H1 (cell line): Measurements from ENCODE around the gene FCRLA. TPM values are rescaled to one million over a fixed set of nuclear protein-coding genes. Genes with fewer than 3 reads are reported as not detected.
"Not testable (repeated sequence)": the region's sequence is repeated elsewhere in the genome, so short reads cannot be mapped to it uniquely, and the experiment has no call there.

Source experiments
- CTCF ChIA-PET: fragments of 300-600 bp; sonication (Branson Sonifier 250); formaldehyde crosslinking; loops from one replicate; lab custom pipeline; 2021; ENCODE audit not compliant: partially characterized antibody; lab: Charles Lee
- POLR2A ChIA-PET: fragments of 300-600 bp; sonication (Branson Sonifier 250); formaldehyde crosslinking; loops from one replicate; lab custom pipeline; 2021; ENCODE audit warnings: inconsistent platforms; ENCODE audit not compliant: partially characterized antibody; lab: Charles Lee
- DNase-seq, 2 experiments: peaks; one replicate each; pipeline versions ENCODE4 v3.0.0 to v3.0.0-alpha.2; 2010 to 2022; ENCODE audit warnings: low spot score in 2 of 2, low read depth in 1 of 2, mixed read lengths in 1 of 2
- FAIRE-seq: peaks from 2 replicates; lab custom pipeline; 2011; peaks lifted over from hg19 to GRCh38; lab: Jason Lieb, UNC
- H2AFZ ChIP-seq: 2 replicates; pipeline ENCODE4 v1.8.1; 2012; ENCODE audit warnings: low read length, inconsistent platforms
- H2AK5ac ChIP-seq: 2 replicates; pipeline ENCODE4 v1.6.1; 2013; ENCODE audit warnings: low read depth, low read length
- H2BK120ac ChIP-seq: replicated peaks from 2 replicates; pipeline ENCODE3; 2013; ENCODE audit warnings: low read depth, low read length, inconsistent platforms
- H2BK12ac ChIP-seq: 2 replicates; pipeline ENCODE4 v1.6.1; 2013; ENCODE audit warnings: low read depth, low read length
- H2BK15ac ChIP-seq: 2 replicates; pipeline ENCODE4 v1.6.1; 2013; ENCODE audit warnings: low read length
- H2BK20ac ChIP-seq: 2 replicates; pipeline ENCODE4 v1.6.1; 2013; ENCODE audit warnings: low read length
- H2BK5ac ChIP-seq: 2 replicates; pipeline ENCODE4 v1.6.1; 2013; ENCODE audit warnings: low read depth, low read length
- H3K14ac ChIP-seq: 2 replicates; pipeline ENCODE4 v1.6.1; 2013; ENCODE audit warnings: inconsistent platforms; ENCODE audit not compliant: insufficient read length
- H3K18ac ChIP-seq: 2 replicates; pipeline ENCODE4 v1.6.1; 2013; ENCODE audit warnings: low read length; ENCODE audit errors: extremely low read depth
- H3K23ac ChIP-seq: 2 replicates; pipeline ENCODE4 v1.6.1; 2013; ENCODE audit warnings: inconsistent platforms; ENCODE audit not compliant: insufficient read length
- H3K23me2 ChIP-seq: 2 replicates; pipeline ENCODE4 v1.6.1; 2013; ENCODE audit warnings: low read depth, low read length
- H3K27ac ChIP-seq: 2 replicates; pipeline ENCODE4 v1.6.1; 2011; ENCODE audit warnings: low read depth, low read length, inconsistent platforms
- H3K27me3 ChIP-seq, 4 experiments: replicated peaks in 1 of 4; 1 replicate in 1 of 4; 2 replicates in 3 of 4; pipeline versions ENCODE4 v1.6.1 to v1.8.1; 2011 to 2013; ENCODE audit warnings: low read length in 3 of 4, mild to moderate bottlenecking in 3 of 4, inconsistent platforms in 2 of 4, mixed read lengths in 2 of 4, moderate library complexity in 1 of 4; ENCODE audit not compliant: control insufficient read depth in 3 of 4, insufficient read depth in 3 of 4; ENCODE audit errors: extremely low read depth in 1 of 4
- H3K36me3 ChIP-seq, 4 experiments: 2 replicates each; pipeline versions ENCODE4 v1.6.1 to v1.8.1; 2011 to 2013; ENCODE audit warnings: mild to moderate bottlenecking in 4 of 4, low read length in 3 of 4, moderate library complexity in 2 of 4, control low read depth in 1 of 4, inconsistent platforms in 1 of 4; ENCODE audit not compliant: insufficient read depth in 4 of 4, control insufficient read depth in 2 of 4
- H3K4ac ChIP-seq: replicated peaks from 2 replicates; pipeline ENCODE3; 2013; ENCODE audit warnings: low read length, low read depth, mixed read lengths, inconsistent platforms; ENCODE audit not compliant: insufficient read length
- H3K4me1 ChIP-seq, 4 experiments: replicated peaks in 1 of 4; 1 replicate in 1 of 4; 2 replicates in 3 of 4; pipeline versions ENCODE4 v1.6.1 to v1.8.1; 2011 to 2013; ENCODE audit warnings: low read length in 3 of 4, inconsistent platforms in 2 of 4, mixed read lengths in 1 of 4; ENCODE audit not compliant: insufficient read depth in 4 of 4, control insufficient read depth in 3 of 4
- H3K4me2 ChIP-seq, 2 experiments: 2 replicates each; pipeline versions ENCODE4 v1.6.1 to v1.8.1; 2011 to 2013; ENCODE audit warnings: low read depth in 2 of 2, low read length in 2 of 2, control low read depth in 1 of 2, inconsistent platforms in 1 of 2, mild to moderate bottlenecking in 1 of 2; ENCODE audit not compliant: insufficient read depth in 1 of 2
- H3K4me3 ChIP-seq, 4 experiments: fragments of 200-600, 300-600 bp in 1 of 4; sonication (generic), shearing (Covaris generic), sonication (Bioruptor Twin) in 1 of 4; 2 replicates each; pipeline versions ENCODE4 v1.5.1 to v1.8.1; 2011 to 2016; ENCODE audit warnings: low read length in 4 of 4, low read depth in 3 of 4, control low read depth in 2 of 4, inconsistent platforms in 2 of 4, mild to moderate bottlenecking in 2 of 4, mixed read lengths in 1 of 4, moderate library complexity in 1 of 4; ENCODE audit not compliant: insufficient read depth in 2 of 4; ENCODE audit errors: extremely low read depth in 1 of 4
- H3K56ac ChIP-seq: replicated peaks from 2 replicates; pipeline ENCODE3; 2013; ENCODE audit warnings: low read depth, mild to moderate bottlenecking, mixed read lengths, low read length, inconsistent platforms; ENCODE audit not compliant: insufficient read length
- H3K79me1 ChIP-seq: 2 replicates; pipeline ENCODE4 v1.6.1; 2013; ENCODE audit warnings: low read depth, low read length, control low read depth
- H3K79me2 ChIP-seq, 2 experiments: 2 replicates each; pipeline versions ENCODE4 v1.6.1 to v1.8.1; 2012 to 2013; ENCODE audit warnings: low read length in 2 of 2, mild to moderate bottlenecking in 2 of 2, inconsistent platforms in 1 of 2; ENCODE audit not compliant: insufficient read depth in 2 of 2, control insufficient read depth in 1 of 2
- H3K9ac ChIP-seq, 4 experiments: replicated peaks in 1 of 4; 1 replicate in 1 of 4; 2 replicates in 3 of 4; pipeline versions ENCODE4 v1.6.1 to v1.8.1; 2011 to 2013; ENCODE audit warnings: low read depth in 3 of 4, low read length in 3 of 4, control low read depth in 2 of 4, mild to moderate bottlenecking in 2 of 4, moderate library complexity in 2 of 4, inconsistent platforms in 1 of 4; ENCODE audit errors: extremely low read depth in 1 of 4
- H3K9me3 ChIP-seq, 2 experiments: 2 replicates each; pipeline versions ENCODE4 v1.6.1 to v1.8.1; 2012 to 2013; ENCODE audit warnings: mild to moderate bottlenecking in 2 of 2, moderate library complexity in 2 of 2, control low read depth in 1 of 2, inconsistent platforms in 1 of 2, low read depth in 1 of 2, low read length in 1 of 2, mixed read lengths in 1 of 2; ENCODE audit not compliant: insufficient read depth in 2 of 2
- H4K20me1 ChIP-seq, 2 experiments: replicated peaks in 1 of 2; 2 replicates each; pipeline versions ENCODE3 to v1.8.1; 2011 to 2013; ENCODE audit warnings: inconsistent platforms in 2 of 2, low read length in 2 of 2, mild to moderate bottlenecking in 1 of 2; ENCODE audit not compliant: insufficient read depth in 2 of 2, control insufficient read depth in 1 of 2
- H4K5ac ChIP-seq: 2 replicates; pipeline ENCODE4 v1.6.1; 2013; ENCODE audit warnings: low read length, low read depth, mixed read lengths, inconsistent platforms; ENCODE audit not compliant: insufficient read length
- H4K8ac ChIP-seq: 2 replicates; pipeline ENCODE4 v1.8.0; 2013; ENCODE audit warnings: mild to moderate bottlenecking, moderate library complexity, low read length, inconsistent platforms; ENCODE audit not compliant: insufficient read depth; ENCODE audit errors: extremely low read depth
- H4K91ac ChIP-seq: replicated peaks from 2 replicates; pipeline ENCODE3; 2013; ENCODE audit warnings: low read length, mixed read lengths, inconsistent platforms; ENCODE audit not compliant: insufficient read length
- WGBS, 2 experiments: shearing (Covaris generic) in 1 of 2; methylation state at CpG; one replicate each; pipeline versions ENCODE4 v1.1.6 to v1.1.7; 2013 to 2015; ENCODE audit warnings: low lambda C conversion rate in 2 of 2, mixed read lengths in 2 of 2, inconsistent platforms in 1 of 2, low coverage in 1 of 2, missing lambda C conversion rate in 1 of 2; ENCODE audit not compliant: insufficient replicate concordance in 2 of 2, insufficient coverage in 1 of 2, insufficient read length in 1 of 2; ENCODE audit errors: extremely low coverage in 1 of 2, missing lambda C conversion rate in 1 of 2; 5-methylcytosine and 5-hydroxymethylcytosine counted together
- polyA plus RNA-seq, 7 experiments: library from polyadenylated mRNA; depleted of rRNA in 3 of 7; stranded (reverse) in 5 of 7; unstranded in 2 of 7; fragments of >200 nt in 5 of 7; fragments of 200-250 nt in 2 of 7; gene quantifications; 1 replicate in 5 of 7; 2 replicates in 1 of 7; 4 replicates in 1 of 7; pipeline versions ENCODE4 v1.2.1 to v1.2.3, GENCODE V29; 2011 to 2013; ENCODE audit warnings: missing spikeins in 2 of 7, mixed read lengths in 2 of 7
- total RNA-seq: library from RNA; stranded (reverse); fragmentation: NEBNext Ultra II Directional; extraction: Animal tissue kit (Norgen Biotek cat#: 25700); gene quantifications from 2 replicates; pipeline ENCODE4 v1.2.1, GENCODE V29; 2021

The FCRLA gene
- total and polyA plus RNA-seq, 2 of the 8 experiments (the other 6 are each of a cell fraction or from before 2014, with no cell fraction given): not detected

DNA sequence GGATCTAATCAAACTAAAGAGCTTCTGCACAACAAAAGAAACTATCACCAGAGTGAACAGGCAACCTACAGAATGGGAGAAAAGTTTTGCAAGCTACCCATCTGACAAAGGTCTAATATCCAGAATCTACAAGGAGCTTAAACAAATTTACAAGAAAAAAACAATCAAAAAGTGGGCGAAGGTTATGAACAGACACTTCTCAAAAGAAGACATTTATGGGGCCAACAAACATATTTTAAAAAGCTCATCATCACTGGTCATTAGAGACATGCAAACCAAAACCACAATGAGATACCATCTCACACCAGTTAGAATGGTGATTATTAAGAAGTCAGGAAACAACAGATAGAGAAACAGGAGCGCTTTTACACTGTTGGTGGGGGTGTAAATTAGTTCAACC is 8.7 kb upstream of the FCRLA start:
- H3K79me1 ChIP-seq, H3K79me2 ChIP-seq, H3K4me2 ChIP-seq, H3K9ac ChIP-seq, H4K91ac ChIP-seq, POLR2A ChIA-PET, H2BK15ac ChIP-seq, H3K23me2 ChIP-seq, H2BK20ac ChIP-seq, H4K20me1 ChIP-seq, H4K8ac ChIP-seq, H3K56ac ChIP-seq, H3K27me3 ChIP-seq, H4K5ac ChIP-seq, H3K4me3 ChIP-seq, DNase-seq, H3K4ac ChIP-seq, H3K4me1 ChIP-seq, CTCF ChIA-PET, H2AFZ ChIP-seq, H3K36me3 ChIP-seq, H3K9me3 ChIP-seq, H3K23ac ChIP-seq, H2AK5ac ChIP-seq, H3K18ac ChIP-seq, FAIRE-seq, H2BK5ac ChIP-seq, H2BK12ac ChIP-seq, H3K27ac ChIP-seq, H2BK120ac ChIP-seq, H3K14ac ChIP-seq: not testable (repeated sequence)
- WGBS, 2 experiments: 86% methylated on average over 2 of the region's 2 CpGs; no CpG with 5 or more reads in 1 of the 2 experiments
